ENCODE measurements around the gene ZNHIT2. TPM values are rescaled to one million over a fixed set of nuclear protein-coding genes. Genes with fewer than 3 reads are reported as not detected.

The ZNHIT2 gene
- total RNA-seq, 2 experiments from 2014 or later, result 11.1 to 11.9 TPM

DNA sequence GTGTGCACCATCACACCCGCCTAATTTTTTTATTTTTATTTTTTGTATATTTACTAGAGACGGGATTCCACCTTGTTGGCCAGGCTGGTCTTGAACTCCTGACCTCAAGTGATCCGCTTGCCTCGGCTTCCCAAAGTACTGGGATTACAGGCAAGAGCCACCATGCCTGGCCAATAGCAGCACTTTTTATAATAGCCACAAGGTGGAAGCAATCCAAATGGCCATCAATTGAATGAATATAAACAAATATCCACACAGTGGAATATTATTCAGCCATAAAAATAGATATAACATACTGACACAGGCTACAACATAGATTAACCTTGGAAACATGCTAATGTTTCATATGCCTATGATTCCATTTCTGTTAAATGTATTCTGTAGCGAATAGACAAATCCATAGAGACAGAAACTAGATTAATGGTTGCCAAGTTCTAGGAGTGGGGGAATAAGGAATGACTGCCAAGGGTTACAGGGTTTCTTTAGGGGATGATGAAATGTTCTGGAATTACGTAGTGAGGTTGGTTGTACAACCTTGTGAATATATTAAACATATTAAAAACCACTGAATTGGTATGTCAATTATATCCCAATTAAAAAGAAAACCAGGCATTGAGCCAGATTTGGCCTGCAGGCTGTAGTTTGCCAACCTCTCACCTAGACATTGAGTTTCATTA is 16.7 kb downstream of the ZNHIT2 start:
- Mint-ChIP-seq H3K4me3 (no peak overlapping the region), H3K4me1 (peaks cover 18% of the 10 kb centered on the region), H3K9me3 (no peaks in the 10 kb centered on the region), H3K27me3 (no peaks in the 10 kb centered on the region), H3K27ac (no peak overlapping the region), H3K36me3 (peaks cover 7% of the 10 kb centered on the region)
- DNase-seq, result no peak
- POLR2A ChIA-PET, result interaction anchor here (1.1 to 2.7 kb wide), 3 partner anchors 10 to 17 kb away, joined by 3 to 11 read pairs (median 5); partner anchors contain the start of genes CDCA5 and TM7SF2
- ATAC-seq (ENCODE audit: low read depth), result no peak

DNA sequence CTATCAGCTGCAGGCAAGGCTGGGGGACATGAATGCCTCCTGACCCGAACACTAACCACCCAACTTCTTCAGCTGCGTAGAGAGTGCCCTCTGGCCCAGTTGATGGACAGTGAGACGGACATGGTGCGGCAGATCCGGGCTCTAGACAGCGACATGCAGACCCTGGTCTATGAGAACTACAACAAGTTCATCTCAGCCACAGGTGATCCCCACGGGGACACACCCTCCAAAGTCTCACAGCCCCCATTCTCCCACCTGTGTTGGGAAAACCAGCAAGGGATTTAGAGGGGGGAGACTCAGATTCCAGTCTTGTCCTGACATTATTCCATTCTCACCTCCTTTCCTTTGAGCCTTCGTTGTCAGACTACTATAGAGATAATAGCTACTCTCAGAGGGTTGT is 20.6 kb downstream of the ZNHIT2 start:
- Mint-ChIP-seq H3K27ac (peak overlapping the region; percentile 97), H3K4me1 (peaks cover 10% of the 10 kb centered on the region), H3K4me3 (peak overlapping the region; percentile 91), H3K27me3 (no peaks in the 10 kb centered on the region), H3K9me3 (no peaks in the 10 kb centered on the region), H3K36me3 (no peaks in the 10 kb centered on the region)
- POLR2A ChIA-PET, result interaction anchor here (0.7 to 3.0 kb wide), 16 partner anchors 11 to 173 kb away, joined by 3 to 35 read pairs (median 6); partner anchors contain the start of genes ARL2, CDCA5, FAU and MRPL49
- DNase-seq (no peak), ATAC-seq (ENCODE audit: low read depth) (no peak)

GRCh38 chr11:65095974-65096806 is 21.3 kb downstream of the ZNHIT2 start, which contains the start of gene VPS51:
Gene VPS51 (plus strand): TSS chr11:65096214. CDS start chr11:65096251, 37 bp downstream.
- Mint-ChIP-seq H3K36me3 (no peaks in the 10 kb centered on the region), H3K4me3 (peak within 1 kb of the TSS; percentile 91), H3K9me3 (no peaks in the 10 kb centered on the region), H3K27ac (peak within 1 kb of the TSS; percentile 97), H3K27me3 (no peaks in the 10 kb centered on the region), H3K4me1 (peaks cover 10% of the 10 kb centered on the region)
- DNase-seq (peak; percentile 87), ATAC-seq (ENCODE audit: low read depth) (peak; percentile 97)
- POLR2A ChIA-PET, result interaction anchor here (0.6 to 3.0 kb wide), 21 partner anchors 8 to 294 kb away, joined by 3 to 35 read pairs (median 4); partner anchors contain the start of genes ARL2, CDCA5, FAU and MRPL49

DNA sequence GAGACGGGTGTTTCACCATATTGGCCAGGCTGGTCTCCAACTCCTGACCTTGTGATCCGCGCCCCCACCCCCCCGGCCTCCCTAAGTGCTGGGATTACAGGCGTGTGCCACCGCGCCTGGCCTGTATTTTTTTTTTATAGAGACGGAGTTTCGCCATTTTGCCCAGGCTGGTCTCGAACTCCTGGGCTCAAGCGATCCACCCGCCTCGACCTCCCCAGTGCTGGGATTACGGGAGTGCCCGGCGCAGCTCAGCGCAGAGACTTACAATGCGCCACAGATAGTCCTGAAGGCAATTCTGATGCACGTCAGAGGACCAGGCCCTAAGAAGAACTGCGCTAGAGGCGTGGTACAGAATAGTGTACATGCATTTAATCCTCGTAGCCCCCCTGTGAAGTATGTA is 22.1 kb downstream of the ZNHIT2 start:
- H3K9me3 Mint-ChIP-seq, result no peaks in the 10 kb centered on the region
- H3K4me1 Mint-ChIP-seq, result peaks cover 10% of the 10 kb centered on the region
- POLR2A ChIA-PET, result interaction anchor here (1.0 to 3.0 kb wide), 10 partner anchors 9 to 81 kb away, joined by 3 to 35 read pairs (median 6); partner anchors contain the start of genes ARL2, CDCA5, FAU and MRPL49
- peak overlapping the region; percentile 91 for H3K4me3 Mint-ChIP-seq
- no peaks in the 10 kb centered on the region for H3K36me3 Mint-ChIP-seq
- no peaks in the 10 kb centered on the region for H3K27me3 Mint-ChIP-seq
- ATAC-seq (ENCODE audit: low read depth) (no peak), DNase-seq (no peak)
- H3K27ac Mint-ChIP-seq, result peak overlapping the region; percentile 97

DNA sequence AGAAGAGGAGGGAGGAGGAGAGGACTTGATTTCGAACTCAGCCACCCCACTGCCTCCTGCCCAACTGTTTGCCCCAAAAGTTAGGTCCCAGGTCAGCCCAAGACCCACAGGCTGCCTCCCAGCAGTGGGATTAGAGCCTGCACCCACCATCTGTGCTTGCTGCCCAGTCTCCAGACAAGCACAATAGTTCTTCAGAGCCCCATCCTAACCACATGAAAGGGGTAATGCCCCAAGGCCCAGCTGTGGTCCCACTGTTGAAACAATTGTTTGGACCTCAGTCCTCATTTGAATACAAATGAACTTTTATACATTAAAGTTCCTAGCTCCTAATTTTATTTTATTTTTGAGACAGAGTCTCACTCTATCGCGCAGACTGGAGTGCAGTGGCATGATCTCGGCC is 26.9 kb downstream of the ZNHIT2 start:
- no peaks in the 10 kb centered on the region for H3K9me3 Mint-ChIP-seq
- no peak overlapping the region for H3K4me3 Mint-ChIP-seq
- H3K36me3 Mint-ChIP-seq, result peaks cover 11% of the 10 kb centered on the region
- POLR2A ChIA-PET, result interaction anchor here (0.7 to 1.1 kb wide), 2 partner anchors 8 to 59 kb away, joined by 3 to 4 read pairs; no protein-coding TSS in a partner anchor
- no peaks in the 10 kb centered on the region for H3K27me3 Mint-ChIP-seq
- H3K4me1 Mint-ChIP-seq, result peaks cover 5% of the 10 kb centered on the region
- no peak overlapping the region for H3K27ac Mint-ChIP-seq
- ATAC-seq (ENCODE audit: low read depth) (no peak), DNase-seq (no peak)

DNA sequence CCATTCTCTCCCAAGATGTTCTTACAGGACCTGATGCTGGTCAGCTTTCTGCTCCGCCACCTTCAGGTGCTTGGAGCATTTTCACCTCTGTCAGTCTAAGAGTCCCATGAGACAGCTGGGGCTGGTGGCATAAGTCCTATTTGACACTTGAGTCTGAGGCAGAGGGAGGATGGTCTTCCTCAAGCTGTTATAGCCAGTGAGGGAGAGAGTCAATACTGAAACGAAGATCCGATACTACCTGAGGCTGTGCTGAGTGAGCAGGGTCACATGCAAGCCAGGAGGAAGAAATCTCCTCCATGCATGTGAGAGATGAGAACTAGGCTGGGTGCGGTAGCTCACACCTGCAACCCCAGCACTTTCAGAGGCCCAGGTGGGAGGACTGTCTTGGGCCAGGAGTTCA is 27.9 kb downstream of the ZNHIT2 start:
- no peak overlapping the region for H3K4me3 Mint-ChIP-seq
- DNase-seq (no peak), ATAC-seq (ENCODE audit: low read depth) (no peak)
- H3K4me1 Mint-ChIP-seq, result peaks cover 12% of the 10 kb centered on the region
- peak overlapping the region; percentile 63 for H3K27ac Mint-ChIP-seq
- H3K27me3 Mint-ChIP-seq, result no peaks in the 10 kb centered on the region
- peaks cover 12% of the 10 kb centered on the region for H3K36me3 Mint-ChIP-seq
- POLR2A ChIA-PET, result interaction anchor here (1.1 to 1.5 kb wide), 2 partner anchors 9 to 75 kb away, joined by 4 read pairs; partner anchors contain the start of gene ARL2
- H3K9me3 Mint-ChIP-seq, result no peaks in the 10 kb centered on the region

GRCh38 chr11:65087827-65088226 is 29.7 kb downstream of the ZNHIT2 start:
- no peaks in the 10 kb centered on the region for H3K9me3 Mint-ChIP-seq
- ATAC-seq (ENCODE audit: low read depth) (no peak), DNase-seq (no peak)
- peaks cover 16% of the 10 kb centered on the region for H3K4me1 Mint-ChIP-seq
- POLR2A ChIA-PET, result no interaction called here
- H3K4me3 Mint-ChIP-seq, result no peak overlapping the region
- H3K27ac Mint-ChIP-seq, result no peak overlapping the region
- H3K36me3 Mint-ChIP-seq, result peaks cover 15% of the 10 kb centered on the region
- no peaks in the 10 kb centered on the region for H3K27me3 Mint-ChIP-seq

- H3K27me3 Mint-ChIP-seq, result no peaks in the 10 kb centered on the region
- DNase-seq (no peak), ATAC-seq (ENCODE audit: low read depth) (no peak)
- peaks cover 18% of the 10 kb centered on the region for H3K36me3 Mint-ChIP-seq
- no peak overlapping the region for H3K27ac Mint-ChIP-seq
- H3K4me3 Mint-ChIP-seq, result no peak overlapping the region
- H3K4me1 Mint-ChIP-seq, result peaks cover 21% of the 10 kb centered on the region
- POLR2A ChIA-PET, result interaction anchor here (2.2 kb wide), 1 partner anchor 9 kb away, joined by 13 read pairs; the partner anchor contains the start of gene VPS51
- H3K9me3 Mint-ChIP-seq, result no peaks in the 10 kb centered on the region
Measured at GRCh38 chr11:65087216-65087615, 30.3 kb downstream of the ZNHIT2 start.

DNA sequence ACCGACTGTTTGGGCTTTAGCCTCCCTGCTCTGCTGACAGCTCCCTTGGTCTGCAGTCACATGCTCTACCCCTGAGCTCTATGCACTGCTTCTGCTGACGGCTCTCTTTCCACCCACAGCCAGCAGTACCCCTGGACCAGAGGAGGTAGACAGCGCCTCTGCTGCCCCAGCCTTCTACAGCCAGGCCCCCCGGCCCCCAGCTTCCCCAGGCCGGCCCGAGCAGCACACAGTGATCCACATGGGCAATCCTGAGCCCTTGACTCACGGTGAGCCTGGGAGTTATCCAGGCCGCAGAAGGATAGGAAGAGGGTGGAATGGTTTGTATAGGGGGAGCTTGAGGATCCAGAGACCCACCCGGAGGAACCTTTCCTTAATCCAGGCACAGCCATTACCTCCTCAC is 30.7 kb downstream of the ZNHIT2 start:
- DNase-seq, result no peak
- Mint-ChIP-seq H3K9me3 (no peaks in the 10 kb centered on the region), H3K36me3 (peaks cover 21% of the 10 kb centered on the region), H3K27ac (no peak overlapping the region), H3K4me3 (no peak overlapping the region), H3K4me1 (peaks cover 24% of the 10 kb centered on the region), H3K27me3 (no peaks in the 10 kb centered on the region)
- POLR2A ChIA-PET, result interaction anchor here (2.2 kb wide), 1 partner anchor 10 kb away, joined by 13 read pairs; the partner anchor contains the start of gene VPS51
- ATAC-seq (ENCODE audit: low read depth), result no peak

DNA sequence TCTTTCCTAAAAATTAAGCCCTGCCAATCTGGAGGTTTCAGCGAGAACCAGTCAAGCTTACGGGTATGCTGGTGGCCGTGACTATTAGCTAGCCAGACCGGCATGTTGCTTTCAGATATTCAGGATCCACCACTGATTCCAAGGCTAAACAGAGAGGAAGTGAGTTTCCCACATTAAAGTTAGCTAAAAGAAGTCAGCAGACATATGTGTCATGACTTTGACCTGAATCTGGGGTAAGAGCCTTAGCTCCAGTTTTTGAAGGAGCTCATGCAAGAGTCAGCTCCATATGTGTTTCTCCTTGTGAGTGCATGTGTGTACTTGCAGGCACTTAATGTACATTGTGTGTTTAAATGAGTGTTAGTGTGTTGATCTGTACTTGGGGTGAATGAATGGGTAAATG is 32.1 kb downstream of the ZNHIT2 start:
- Mint-ChIP-seq H3K27me3 (no peaks in the 10 kb centered on the region), H3K36me3 (peaks cover 31% of the 10 kb centered on the region), H3K27ac (peak overlapping the region; percentile 99), H3K4me1 (peaks cover 36% of the 10 kb centered on the region), H3K9me3 (no peaks in the 10 kb centered on the region), H3K4me3 (peak overlapping the region; percentile 98)
- POLR2A ChIA-PET, result interaction anchor here (0.8 to 2.2 kb wide), 3 partner anchors 11 to 177 kb away, joined by 3 to 13 read pairs (median 5); partner anchors contain the start of genes FAU, MRPL49 and VPS51
- DNase-seq (no peak), ATAC-seq (ENCODE audit: low read depth) (no peak)

GRCh38 chr11:65084598-65085375 is 32.7 kb downstream of the ZNHIT2 start:
- ATAC-seq (ENCODE audit: low read depth) (no peak), DNase-seq (no peak)
- no peaks in the 10 kb centered on the region for H3K9me3 Mint-ChIP-seq
- peaks cover 39% of the 10 kb centered on the region for H3K4me1 Mint-ChIP-seq
- peak overlapping the region; percentile 98 for H3K4me3 Mint-ChIP-seq
- no peaks in the 10 kb centered on the region for H3K27me3 Mint-ChIP-seq
- POLR2A ChIA-PET, result interaction anchor here (0.8 to 2.2 kb wide), 4 partner anchors 12 to 178 kb away, joined by 3 to 13 read pairs (median 6); partner anchors contain the start of genes FAU, MRPL49, VPS51 and ZNHIT2
- peaks cover 36% of the 10 kb centered on the region for H3K36me3 Mint-ChIP-seq
- peak overlapping the region; percentile 99 for H3K27ac Mint-ChIP-seq

DNA sequence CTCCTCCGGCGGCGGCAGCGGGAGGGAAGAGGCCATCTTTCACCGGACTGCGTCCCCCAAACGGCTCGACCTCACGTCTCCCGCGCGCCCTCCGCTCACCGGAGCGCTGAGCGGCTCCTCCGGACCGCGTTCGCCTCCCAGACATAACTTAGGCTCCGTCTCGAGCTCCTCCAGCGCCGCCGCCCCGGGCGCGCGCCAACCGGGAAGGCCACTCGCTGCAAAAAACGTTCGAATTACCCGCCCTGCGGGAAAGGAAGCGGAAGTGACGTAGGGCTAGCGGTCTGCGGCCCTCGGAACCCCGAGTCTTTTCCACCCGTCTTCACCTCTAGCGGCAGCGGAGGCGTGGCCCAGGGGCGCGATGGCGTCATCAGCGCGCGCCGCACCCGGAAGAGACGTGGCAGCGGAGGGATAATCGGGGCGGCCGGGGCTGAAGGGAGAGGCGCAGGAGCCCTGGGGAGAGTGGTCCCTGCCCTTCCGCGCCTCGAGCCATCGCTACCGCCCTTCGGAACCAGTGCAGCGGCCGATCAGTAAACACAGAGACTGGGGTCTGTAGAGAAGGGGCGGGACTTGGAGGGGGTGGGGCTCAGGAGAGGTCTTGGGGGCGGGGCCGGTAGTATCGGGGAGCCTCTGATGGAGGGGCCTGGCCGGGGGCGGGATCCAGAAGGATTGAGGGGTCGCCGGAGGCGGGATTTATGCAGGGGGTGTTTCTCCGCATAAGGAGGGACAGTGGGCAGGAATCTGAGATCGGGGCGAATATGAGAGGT is 33.5 kb downstream of the ZNHIT2 start, which contains the start of the genes CDCA5 and ZFPL1:
TSS of gene CDCA5 (minus strand) at position 207 of the 764 bp plus-strand sequence. CDS start at position 145, 62 bp downstream.
TSS of gene ZFPL1 (plus strand) at position 389 of the 764 bp plus-strand sequence. CDS start 477 bp downstream, outside the sequence.
- POLR2A ChIA-PET, result interaction anchor here (1.0 to 2.3 kb wide), 9 partner anchors 12 to 337 kb away, joined by 3 to 15 read pairs (median 4); partner anchors contain the start of genes ARL2, FAU, MRPL49 and SAC3D1
- Mint-ChIP-seq H3K27me3 (no peaks in the 10 kb centered on the region), H3K4me1 (peaks cover 41% of the 10 kb centered on the region), H3K36me3 (peaks cover 34% of the 10 kb centered on the region), H3K27ac (peak within 1 kb of the TSS; percentile 99), H3K4me3 (peak within 1 kb of the TSS; percentile 98), H3K9me3 (no peaks in the 10 kb centered on the region)
- DNase-seq (peak; percentile 100), ATAC-seq (ENCODE audit: low read depth) (peak; percentile 83)

All from activated naive CD8-positive, alpha-beta T cell treated with anti-CD3 and anti-CD28 coated beads, Interleukin-2, amount 10 ng/mL, durations not matched to agents 7 days and 5 days (primary cell).